ENCODE data around the gene SPRR2B. TPM values are rescaled to one million over a fixed set of nuclear protein-coding genes. Genes with fewer than 3 reads are reported as not detected.

The SPRR2B gene
- total and polyA plus RNA-seq, 2 of the 13 experiments (the other 11 are each of a cell fraction or from before 2014, with no cell fraction given) = not detected

DNA sequence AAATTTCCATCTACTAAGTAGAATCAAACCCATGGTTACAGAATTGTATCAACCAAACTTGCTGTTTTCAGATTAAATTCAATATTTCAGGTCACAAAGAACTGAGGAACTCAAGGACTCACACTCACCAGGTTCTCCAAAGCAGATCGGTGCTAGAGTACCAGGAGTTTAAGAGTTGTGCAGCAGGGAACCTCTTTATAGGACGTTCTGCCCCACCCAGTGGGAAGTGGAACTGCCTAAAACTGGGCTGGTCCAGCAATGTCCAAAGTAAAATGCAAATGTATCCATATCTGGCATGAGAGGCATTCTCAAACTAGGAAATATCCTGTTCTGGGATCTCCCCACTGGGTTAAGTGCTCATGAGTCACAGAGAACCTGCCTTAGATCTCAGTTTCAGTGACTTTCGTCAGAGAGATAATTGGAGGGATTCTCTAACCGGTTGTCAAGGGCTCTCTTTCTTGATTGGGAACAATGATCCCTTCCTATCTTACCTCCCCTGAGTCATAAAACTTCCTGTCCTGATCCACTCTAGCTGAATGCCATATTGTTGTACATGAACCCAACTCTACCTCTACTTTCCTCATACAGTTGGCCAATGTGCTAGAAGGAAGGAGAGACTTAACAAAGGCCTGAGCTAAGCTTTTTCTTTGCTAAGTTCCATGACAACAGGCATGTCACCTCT, 30.3 kb downstream of the SPRR2B start, which contains the start of gene SPRR2D:
Gene SPRR2D (minus strand): TSS at position 171 of the 682 bp plus-strand sequence. CDS start 774 bp downstream, outside the sequence.
- 0% methylated on average over 4 of the region's 4 CpGs for WGBS (ENCODE audit: low lambda C conversion rate)
- no peak for FAIRE-seq
- H3K9me3 ChIP-seq (ENCODE audit: low read length) = no peaks in the 10 kb centered on the region
- no peaks in the 10 kb centered on the region for H3K79me2 ChIP-seq (ENCODE audit: insufficient read depth, low read length)
- POLR2A ChIA-PET = no interaction called here
- no peak within 1 kb of the TSS for H3K4me3 ChIP-seq (replicated peaks in 1 of 3; ENCODE audit: insufficient read depth in 1 of 3, low read depth in 2 of 3, low read length in 3 of 3)
- no peak within 1 kb of the TSS for H3K27ac ChIP-seq (ENCODE audit: extremely low read length, insufficient read depth, low read length)
- CTCF ChIA-PET (ENCODE audit: low intra/inter-chr PET ratio, low total read pairs) = no interaction called here
- H3K9ac ChIP-seq (ENCODE audit: insufficient read depth, low read depth, low read length) = no peak within 1 kb of the TSS
- H4K20me1 ChIP-seq (ENCODE audit: insufficient read depth, low read length) = no peaks in the 10 kb centered on the region
- no peaks in the 10 kb centered on the region for H3K36me3 ChIP-seq (replicated peaks in 1 of 2; ENCODE audit: control insufficient read depth in 1 of 2, insufficient read depth in 2 of 2, low read length in 2 of 2)
- TF ChIP-seq, protein P1, sequence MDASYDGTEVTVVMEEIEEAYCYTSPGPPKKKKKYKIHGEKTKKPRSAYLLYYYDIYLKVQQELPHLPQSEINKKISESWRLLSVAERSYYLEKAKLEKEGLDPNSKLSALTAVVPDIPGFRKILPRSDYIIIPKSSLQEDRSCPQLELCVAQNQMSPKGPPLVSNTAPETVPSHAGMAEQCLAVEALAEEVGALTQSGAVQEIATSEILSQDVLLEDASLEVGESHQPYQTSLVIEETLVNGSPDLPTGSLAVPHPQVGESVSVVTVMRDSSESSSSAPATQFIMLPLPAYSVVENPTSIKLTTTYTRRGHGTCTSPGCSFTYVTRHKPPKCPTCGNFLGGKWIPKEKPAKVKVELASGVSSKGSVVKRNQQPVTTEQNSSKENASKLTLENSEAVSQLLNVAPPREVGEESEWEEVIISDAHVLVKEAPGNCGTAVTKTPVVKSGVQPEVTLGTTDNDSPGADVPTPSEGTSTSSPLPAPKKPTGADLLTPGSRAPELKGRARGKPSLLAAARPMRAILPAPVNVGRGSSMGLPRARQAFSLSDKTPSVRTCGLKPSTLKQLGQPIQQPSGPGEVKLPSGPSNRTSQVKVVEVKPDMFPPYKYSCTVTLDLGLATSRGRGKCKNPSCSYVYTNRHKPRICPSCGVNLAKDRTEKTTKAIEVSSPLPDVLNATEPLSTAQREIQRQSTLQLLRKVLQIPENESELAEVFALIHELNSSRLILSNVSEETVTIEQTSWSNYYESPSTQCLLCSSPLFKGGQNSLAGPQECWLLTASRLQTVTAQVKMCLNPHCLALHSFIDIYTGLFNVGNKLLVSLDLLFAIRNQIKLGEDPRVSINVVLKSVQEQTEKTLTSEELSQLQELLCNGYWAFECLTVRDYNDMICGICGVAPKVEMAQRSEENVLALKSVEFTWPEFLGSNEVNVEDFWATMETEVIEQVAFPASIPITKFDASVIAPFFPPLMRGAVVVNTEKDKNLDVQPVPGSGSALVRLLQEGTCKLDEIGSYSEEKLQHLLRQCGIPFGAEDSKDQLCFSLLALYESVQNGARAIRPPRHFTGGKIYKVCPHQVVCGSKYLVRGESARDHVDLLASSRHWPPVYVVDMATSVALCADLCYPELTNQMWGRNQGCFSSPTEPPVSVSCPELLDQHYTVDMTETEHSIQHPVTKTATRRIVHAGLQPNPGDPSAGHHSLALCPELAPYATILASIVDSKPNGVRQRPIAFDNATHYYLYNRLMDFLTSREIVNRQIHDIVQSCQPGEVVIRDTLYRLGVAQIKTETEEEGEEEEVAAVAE (CRISPR knock-in tag; IDR thresholded peaks at IDR 0.05; ENCODE audit: borderline replicate concordance) = no peak
- no peak for TF ChIP-seq ZNF850 (CRISPR knock-in tag; conservative IDR thresholded peaks at IDR 0.05)
- H2AFZ ChIP-seq (ENCODE audit: low read length) = no peak within 1 kb of the TSS
- intact Hi-C loops (cut with micrococcal nuclease; ENCODE audit: unreplicated experiment) (no loop called here), in situ Hi-C loops (cut with HindIII; ENCODE audit: extremely low pct_ligation_motif_present, low pct_unique_long_range_greater_than_20kb) (no loop called here)
- no peaks in the 10 kb centered on the region for H3K4me1 ChIP-seq (ENCODE audit: insufficient read depth, low read length)
- no peak within 1 kb of the TSS for H3K4me2 ChIP-seq (ENCODE audit: low read depth, low read length)
- ATAC-seq = no peak
- DNase-seq (ENCODE audit: low spot score) = no peak
- no peaks in the 10 kb centered on the region for H3K27me3 ChIP-seq (ENCODE audit: control insufficient read depth in 1 of 2, insufficient read depth in 2 of 2, low read length in 2 of 2)
- no TSS peak for BruUV-seq (replicated peaks)

DNA sequence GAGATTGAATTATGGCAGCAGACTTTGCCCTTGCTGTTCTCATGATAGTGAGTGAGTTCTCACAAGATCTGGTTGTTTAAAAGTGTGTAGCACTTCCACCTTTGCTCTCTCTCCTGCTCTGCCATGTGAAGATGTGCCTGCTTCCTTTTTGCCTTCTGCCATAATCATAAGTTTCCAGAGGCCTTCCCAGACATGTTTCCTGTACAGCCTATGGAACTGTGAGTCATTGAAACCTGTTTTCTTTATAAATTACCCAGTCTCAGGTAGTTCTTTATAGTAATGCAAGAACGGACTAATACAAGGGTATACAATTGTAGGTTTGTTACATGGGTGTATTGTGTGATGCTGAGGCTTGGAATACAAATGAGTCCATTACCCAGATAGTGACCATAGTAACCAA, 36.2 kb downstream of the SPRR2B start:
- no peak for FAIRE-seq
- ChIA-PET CTCF (ENCODE audit: low intra/inter-chr PET ratio, low total read pairs) (no interaction called here), POLR2A (no interaction called here)
- 0% methylated on average over 1 of the region's 1 CpG for WGBS (ENCODE audit: low lambda C conversion rate)
- Histone ChIP-seq H2AFZ (ENCODE audit: low read length) (no peak overlapping the region), H3K9me3 (ENCODE audit: low read length) (no peaks in the 10 kb centered on the region), H3K9ac (ENCODE audit: insufficient read depth, low read depth, low read length) (no peak overlapping the region), H4K20me1 (ENCODE audit: insufficient read depth, low read length) (no peaks in the 10 kb centered on the region), H3K79me2 (ENCODE audit: insufficient read depth, low read length) (no peaks in the 10 kb centered on the region), H3K4me1 (ENCODE audit: insufficient read depth, low read length) (no peaks in the 10 kb centered on the region), H3K27ac (ENCODE audit: extremely low read length, insufficient read depth, low read length) (no peak overlapping the region), H3K4me3 (replicated peaks in 1 of 3; ENCODE audit: insufficient read depth in 1 of 3, low read depth in 2 of 3, low read length in 3 of 3) (no peak overlapping the region), H3K36me3 (replicated peaks in 1 of 2; ENCODE audit: control insufficient read depth in 1 of 2, insufficient read depth in 2 of 2, low read length in 2 of 2) (no peaks in the 10 kb centered on the region), H3K4me2 (ENCODE audit: low read depth, low read length) (no peak overlapping the region), H3K27me3 (ENCODE audit: control insufficient read depth in 1 of 2, insufficient read depth in 2 of 2, low read length in 2 of 2) (no peaks in the 10 kb centered on the region)
- intact Hi-C loops (cut with micrococcal nuclease; ENCODE audit: unreplicated experiment) (no loop called here), in situ Hi-C loops (cut with HindIII; ENCODE audit: extremely low pct_ligation_motif_present, low pct_unique_long_range_greater_than_20kb) (no loop called here)
- DNase-seq (ENCODE audit: low spot score) = no peak
- ATAC-seq = no peak
- BruUV-seq (replicated peaks) = no TSS peak
- TF ChIP-seq TRIM22 (IDR thresholded peaks at IDR 0.05) (no peak), SRSF9 (IDR thresholded peaks at IDR 0.05; ENCODE audit: borderline replicate concordance, insufficient read depth, low read depth, low read length, poor library complexity, severe bottlenecking) (no peak), ZBTB25 (CRISPR knock-in tag; IDR thresholded peaks at IDR 0.05) (no peak), CTCF (CRISPR knock-in tag; IDR thresholded peaks at IDR 0.05) (no peak), ZBTB21 (CRISPR knock-in tag; IDR thresholded peaks at IDR 0.05) (no peak), CREM (IDR thresholded peaks at IDR 0.05) (no peak), CREM (CRISPR knock-in tag; IDR thresholded peaks at IDR 0.05) (no peak)

All from HepG2 (cell line).